Fibroblast of peridontal ligament (primary cell): ENCODE data around the gene MYBPC3.
"Not testable (repeated sequence)": the region's sequence is repeated elsewhere in the genome, so short reads cannot be mapped to it uniquely, and the experiment has no call there.

Source experiments
- DNase-seq: peaks from one replicate; pipeline ENCODE4 v3.0.0-alpha.2; 2010; ENCODE audit errors: extremely low read depth

The MYBPC3 gene

GRCh38 chr11:47338396-47339241 lies 13.9 kb downstream of the MYBPC3 start:
- DNase-seq: no peak

- DNase-seq: no peak
Observed at GRCh38 chr11:47337229-47337924, 15.1 kb downstream of the MYBPC3 start.

- no peak for DNase-seq
Observed at GRCh38 chr11:47336595-47336994, 15.9 kb downstream of the MYBPC3 start.

- DNase-seq: no peak
Observed at GRCh38 chr11:47335733-47336132, 16.8 kb downstream of the MYBPC3 start.

DNA sequence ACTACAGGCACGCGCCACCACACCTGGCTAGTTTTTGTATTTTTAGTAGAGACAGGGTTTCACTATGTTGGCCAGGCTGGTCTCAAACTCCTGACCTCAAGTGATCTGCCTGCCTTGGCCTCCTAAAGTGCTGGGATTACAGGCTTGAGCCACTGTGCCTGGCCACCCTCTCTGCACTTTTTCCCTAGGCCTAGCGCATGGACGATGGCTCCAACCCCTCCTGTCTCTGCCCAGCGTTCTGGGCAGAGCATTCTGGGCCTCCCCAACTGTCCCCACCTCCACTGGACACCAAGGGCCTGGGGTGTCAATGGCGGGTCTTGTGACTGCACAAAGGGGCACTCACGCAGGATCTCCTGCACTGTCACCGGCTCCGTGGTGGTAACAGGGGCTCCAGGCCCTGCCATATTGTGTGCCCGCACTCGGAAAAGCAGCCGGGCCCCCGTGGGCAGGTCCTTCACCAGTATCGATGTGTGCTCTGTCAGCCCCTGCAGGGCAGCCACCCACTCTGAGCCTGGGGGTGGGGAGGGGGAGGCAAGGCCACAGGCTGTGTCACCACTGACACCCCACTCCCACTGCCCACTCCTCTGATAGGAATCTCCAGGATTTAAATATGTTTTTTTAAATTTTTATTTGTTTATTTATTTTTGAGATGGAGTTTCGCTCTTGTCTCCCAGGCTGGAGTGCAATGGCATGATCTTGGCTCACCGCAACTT lies 17.6 kb downstream of the MYBPC3 start:
- DNase-seq: not testable (repeated sequence)

GRCh38 chr11:47333886-47334443 lies 18.5 kb downstream of the MYBPC3 start:
- DNase-seq: no peak

- no peak for DNase-seq
Observed at GRCh38 chr11:47333526-47333845, 19.0 kb downstream of the MYBPC3 start.

DNA sequence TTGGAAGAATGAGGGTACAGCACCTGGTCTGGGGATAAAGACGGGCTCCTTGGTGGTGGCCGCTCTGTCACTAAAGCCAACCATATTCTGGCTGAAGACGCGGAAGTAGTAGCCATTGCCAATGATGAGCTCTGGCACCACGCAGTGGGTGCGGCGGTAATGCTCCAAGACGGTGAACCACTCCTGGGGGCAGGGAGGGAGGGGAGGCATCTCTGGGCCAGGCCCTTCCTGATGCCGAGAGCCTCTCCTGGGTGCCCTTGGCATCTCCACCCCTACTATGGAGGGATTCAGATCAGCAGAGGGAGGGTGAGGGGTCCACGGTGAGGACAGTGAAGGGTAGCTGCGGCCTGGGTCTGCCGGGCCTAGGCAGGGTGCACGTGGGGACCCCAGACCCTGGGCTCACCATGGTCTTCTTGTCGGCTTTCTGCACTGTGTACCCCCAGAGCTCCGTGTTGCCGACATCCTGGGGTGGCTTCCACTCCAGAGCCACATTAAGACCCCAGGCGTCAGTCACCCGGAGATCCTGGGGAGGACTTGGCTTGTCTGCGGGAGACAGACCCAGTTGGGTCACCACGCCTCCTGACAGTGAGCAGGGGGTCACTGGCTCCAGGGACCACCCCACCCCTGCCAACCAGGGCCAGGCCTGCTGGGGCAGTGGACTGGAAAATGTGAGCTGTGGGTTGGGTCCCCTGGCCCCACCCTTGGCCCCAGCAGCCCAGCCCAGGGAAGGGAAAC lies 19.5 kb downstream of the MYBPC3 start:
- DNase-seq: no peak

DNA sequence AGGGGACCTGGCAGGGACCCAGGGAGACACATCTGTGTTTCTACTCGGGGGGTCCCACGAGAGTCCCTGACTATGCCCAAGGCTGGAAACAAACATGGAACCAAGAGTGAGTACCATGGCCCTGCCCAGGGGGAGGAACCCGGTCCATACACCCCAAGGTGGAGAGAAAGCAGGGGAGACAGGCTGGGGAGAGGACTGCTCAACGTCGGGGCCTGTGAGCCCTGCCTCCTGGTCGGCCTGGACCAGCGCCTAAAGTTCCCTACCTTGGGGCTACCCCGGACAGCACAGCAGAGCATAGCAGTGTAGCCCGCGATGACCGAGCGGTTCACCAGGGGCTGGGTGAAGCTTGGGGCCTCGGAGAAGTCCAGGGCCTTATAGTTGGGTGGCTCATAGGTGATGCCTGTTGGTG lies 20.2 kb downstream of the MYBPC3 start:
- no peak for DNase-seq

- DNase-seq: no peak
Observed at GRCh38 chr11:47331454-47332302, 20.8 kb downstream of the MYBPC3 start.

- DNase-seq: no peak
Observed at GRCh38 chr11:47329987-47330931, 22.2 kb downstream of the MYBPC3 start.

DNA sequence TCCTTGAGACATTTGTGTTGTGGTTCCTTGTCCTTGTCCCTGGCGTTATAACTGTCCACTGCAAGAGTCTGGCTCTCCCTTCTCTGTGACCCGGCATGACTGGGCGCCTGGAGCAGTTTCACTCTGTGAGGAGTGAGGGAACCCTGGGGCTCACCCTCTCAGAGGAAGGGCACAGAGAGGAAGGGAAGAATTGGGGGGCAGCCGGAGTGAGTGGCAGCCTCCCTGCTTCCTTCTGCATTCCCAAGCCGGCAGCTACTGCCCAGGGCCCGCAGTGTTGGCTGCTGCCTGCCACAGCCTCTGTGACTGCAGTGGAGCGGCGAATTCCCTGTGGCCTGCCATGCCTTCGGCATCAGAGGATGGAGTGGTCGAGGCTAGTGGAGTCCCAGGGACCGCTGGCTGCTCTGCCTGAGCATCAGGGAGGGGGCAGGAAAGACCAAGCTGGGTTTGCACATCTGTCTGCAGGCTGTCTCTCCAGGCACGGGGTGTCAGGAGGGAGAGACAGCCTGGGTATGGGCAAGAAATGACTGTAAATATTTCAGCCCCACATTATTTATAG lies 23.0 kb downstream of the MYBPC3 start:
- DNase-seq: no peak

- DNase-seq: no peak
Observed at GRCh38 chr11:47328449-47329390, 23.8 kb downstream of the MYBPC3 start.

DNA sequence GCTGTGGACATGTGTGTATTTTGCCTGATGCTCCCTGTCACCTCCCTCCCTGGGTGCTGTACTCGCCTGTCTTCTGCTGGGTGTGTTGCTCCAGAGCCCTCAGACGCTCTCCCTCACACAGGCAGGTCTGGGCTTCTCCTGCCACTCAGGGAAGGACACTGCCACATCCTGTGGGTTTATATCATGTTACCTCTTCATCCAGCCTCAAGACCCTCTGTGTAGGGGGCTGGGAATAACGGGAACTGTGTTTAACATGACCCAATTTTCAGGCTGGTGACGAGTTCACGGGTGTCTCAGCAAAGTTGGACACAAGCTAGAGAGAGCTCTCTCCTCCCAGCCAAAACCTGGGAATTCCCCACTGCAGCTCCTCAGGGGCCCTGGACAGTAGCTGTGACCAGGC lies 24.6 kb downstream of the MYBPC3 start:
- DNase-seq: no peak

- DNase-seq: no peak
Observed at GRCh38 chr11:47327025-47327424, 25.5 kb downstream of the MYBPC3 start.

GRCh38 chr11:47326198-47326597 lies 26.3 kb downstream of the MYBPC3 start:
- no peak for DNase-seq

DNA sequence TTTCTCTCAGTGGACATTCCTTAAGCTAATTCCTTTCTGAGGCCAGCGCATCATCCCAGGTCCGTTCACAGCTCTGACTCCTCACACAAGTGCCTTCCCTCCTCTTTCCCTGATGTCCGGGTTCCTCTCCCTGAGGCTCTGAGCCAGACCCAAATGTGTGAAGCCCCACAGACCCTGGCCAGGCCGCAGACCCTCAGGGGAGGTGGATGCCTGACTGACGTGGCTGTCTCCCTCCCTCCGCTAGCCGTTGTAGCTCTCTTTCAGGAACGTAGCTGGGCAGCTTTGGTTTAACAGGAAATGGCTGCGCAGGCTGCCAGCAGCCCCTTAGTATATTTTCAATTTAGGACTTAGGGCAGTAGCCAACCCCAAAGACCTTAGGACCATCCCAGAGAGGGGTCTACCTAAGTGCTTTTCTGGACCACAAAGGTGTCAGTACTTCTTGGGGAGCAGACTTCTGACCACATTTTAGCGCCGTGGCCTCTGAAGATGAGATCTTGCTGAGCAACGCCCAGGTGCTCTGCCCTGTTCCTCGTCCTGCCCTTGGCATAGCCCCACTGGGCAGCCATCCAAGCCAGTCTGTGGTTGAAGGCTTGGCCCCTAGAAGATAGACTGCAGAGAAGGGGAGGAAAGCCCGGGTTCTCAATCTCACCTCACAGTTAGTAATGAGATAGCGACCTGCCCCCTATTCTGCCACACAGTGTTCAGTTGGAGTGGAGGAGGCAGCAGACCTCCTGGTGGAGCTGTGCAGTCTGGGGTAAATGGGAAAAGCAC lies 27.0 kb downstream of the MYBPC3 start:
- no peak for DNase-seq
